ENCODE measurements around the gene ARL16. TPM values are rescaled to one million over a fixed set of nuclear protein-coding genes. Genes with fewer than 3 reads are reported as not detected.

Gene ARL16
- total RNA-seq, 1 experiment from 2014 or later = 49.8 TPM

DNA sequence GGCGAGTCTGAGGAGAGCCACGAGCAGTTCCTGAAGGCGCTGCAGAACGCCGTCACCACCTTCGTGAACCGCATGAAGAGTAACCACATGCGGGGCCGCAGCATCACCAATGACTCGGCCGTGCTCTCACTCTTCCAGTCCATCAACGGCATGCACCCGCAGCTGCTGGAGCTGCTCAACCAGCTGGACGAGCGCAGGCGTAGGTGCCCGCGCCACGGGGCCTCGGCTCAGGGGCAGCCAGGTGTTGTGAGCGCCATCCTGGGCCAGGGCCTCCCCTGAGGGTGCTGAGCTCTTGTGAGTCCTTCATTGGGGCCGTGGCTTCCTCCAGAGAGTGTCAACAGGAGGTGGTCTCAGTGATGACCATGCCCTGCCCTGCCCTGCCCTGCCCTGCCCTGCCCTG is 12.2 kb upstream of the ARL16 start:
- TF ChIP-seq, protein P1, sequence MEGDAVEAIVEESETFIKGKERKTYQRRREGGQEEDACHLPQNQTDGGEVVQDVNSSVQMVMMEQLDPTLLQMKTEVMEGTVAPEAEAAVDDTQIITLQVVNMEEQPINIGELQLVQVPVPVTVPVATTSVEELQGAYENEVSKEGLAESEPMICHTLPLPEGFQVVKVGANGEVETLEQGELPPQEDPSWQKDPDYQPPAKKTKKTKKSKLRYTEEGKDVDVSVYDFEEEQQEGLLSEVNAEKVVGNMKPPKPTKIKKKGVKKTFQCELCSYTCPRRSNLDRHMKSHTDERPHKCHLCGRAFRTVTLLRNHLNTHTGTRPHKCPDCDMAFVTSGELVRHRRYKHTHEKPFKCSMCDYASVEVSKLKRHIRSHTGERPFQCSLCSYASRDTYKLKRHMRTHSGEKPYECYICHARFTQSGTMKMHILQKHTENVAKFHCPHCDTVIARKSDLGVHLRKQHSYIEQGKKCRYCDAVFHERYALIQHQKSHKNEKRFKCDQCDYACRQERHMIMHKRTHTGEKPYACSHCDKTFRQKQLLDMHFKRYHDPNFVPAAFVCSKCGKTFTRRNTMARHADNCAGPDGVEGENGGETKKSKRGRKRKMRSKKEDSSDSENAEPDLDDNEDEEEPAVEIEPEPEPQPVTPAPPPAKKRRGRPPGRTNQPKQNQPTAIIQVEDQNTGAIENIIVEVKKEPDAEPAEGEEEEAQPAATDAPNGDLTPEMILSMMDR (IDR thresholded peaks at IDR 0.05; ENCODE audit: insufficient read depth in 1 of 2, low read depth in 1 of 2, low read length in 1 of 2, severe bottlenecking in 1 of 2, unreplicated experiment in 1 of 2) = no peak
- Mint-ChIP-seq H3K4me1 (ENCODE audit: low read depth, unreplicated experiment) (peaks cover 3% of the 10 kb centered on the region), H3K27ac (ENCODE audit: unreplicated experiment) (no peak overlapping the region), H3K36me3 (ENCODE audit: insufficient read depth, unreplicated experiment) (peaks cover 87% of the 10 kb centered on the region), H3K27me3 (ENCODE audit: insufficient read depth, unreplicated experiment) (no peaks in the 10 kb centered on the region), H3K4me3 (ENCODE audit: unreplicated experiment) (no peak overlapping the region), H3K9me3 (ENCODE audit: unreplicated experiment) (no peaks in the 10 kb centered on the region)
- Histone ChIP-seq H3K4me1 (no peaks in the 10 kb centered on the region), H3K4me3 (ENCODE audit: low read depth, low read length) (no peak overlapping the region), H3K36me3 (ENCODE audit: control insufficient read depth, insufficient read depth, low read length) (peaks cover 2% of the 10 kb centered on the region), H3K9me3 (no peaks in the 10 kb centered on the region), H3K27me3 (replicated peaks; ENCODE audit: control insufficient read depth, insufficient read depth, low read length) (no peaks in the 10 kb centered on the region)
- intact Hi-C loops (cut with micrococcal nuclease; ENCODE audit: unreplicated experiment) = no loop called here
- no TSS peak for BruUV-seq (replicated peaks)
- no peak for DNase-seq
- ChIA-PET CTCF (interaction anchor here (1.0 kb wide), 1 partner anchor 178 kb away, joined by 3 read pairs; no protein-coding TSS in a partner anchor), POLR2A (no interaction called here)

- H3K27me3 ChIP-seq (replicated peaks; ENCODE audit: control insufficient read depth, insufficient read depth, low read length) = no peaks in the 10 kb centered on the region
- POLR2A ChIA-PET = no interaction called here
- Mint-ChIP-seq H3K27ac (ENCODE audit: unreplicated experiment) (no peak overlapping the region), H3K4me3 (ENCODE audit: unreplicated experiment) (no peak overlapping the region), H3K9me3 (ENCODE audit: unreplicated experiment) (no peaks in the 10 kb centered on the region), H3K27me3 (ENCODE audit: insufficient read depth, unreplicated experiment) (no peaks in the 10 kb centered on the region), H3K4me1 (ENCODE audit: low read depth, unreplicated experiment) (no peaks in the 10 kb centered on the region), H3K36me3 (ENCODE audit: insufficient read depth, unreplicated experiment) (peaks cover 86% of the 10 kb centered on the region)
- no peak overlapping the region for H3K4me3 ChIP-seq (ENCODE audit: low read depth, low read length)
- BruUV-seq (replicated peaks) = no TSS peak
- H3K36me3 ChIP-seq (ENCODE audit: control insufficient read depth, insufficient read depth, low read length) = peaks cover 2% of the 10 kb centered on the region
- intact Hi-C loops (cut with micrococcal nuclease; ENCODE audit: unreplicated experiment) = no loop called here
- H3K9me3 ChIP-seq = no peaks in the 10 kb centered on the region
- DNase-seq = no peak
- TF ChIP-seq, protein P1 (IDR thresholded peaks at IDR 0.05; ENCODE audit: insufficient read depth in 1 of 2, low read depth in 1 of 2, low read length in 1 of 2, severe bottlenecking in 1 of 2, unreplicated experiment in 1 of 2) = no peak
- CTCF ChIA-PET = interaction anchor here (1.0 kb wide), 1 partner anchor 179 kb away, joined by 3 read pairs; no protein-coding TSS in a partner anchor
- H3K4me1 ChIP-seq = no peaks in the 10 kb centered on the region
These were observed 11.6 kb upstream of the ARL16 start for GRCh38 chr17:81695211-81695610.

DNA sequence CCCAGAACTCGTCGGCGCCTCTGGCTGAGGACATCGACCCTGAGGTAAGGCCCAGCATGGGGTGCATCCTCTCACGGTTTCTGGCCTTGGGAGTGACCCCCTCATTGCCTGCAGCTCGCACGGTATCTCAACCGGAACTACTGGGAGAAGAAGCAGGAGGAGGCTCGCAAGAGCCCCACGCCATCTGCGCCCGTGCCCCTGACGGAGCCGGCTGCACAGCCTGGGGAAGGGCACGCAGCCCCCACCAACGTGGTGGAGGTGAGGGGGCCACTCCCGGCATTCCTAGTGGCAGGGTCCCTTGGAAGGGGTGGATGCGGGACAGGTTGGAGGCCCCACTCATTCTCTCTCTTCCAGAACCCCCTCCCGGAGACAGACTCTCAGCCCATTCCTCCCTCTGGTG is 11.2 kb upstream of the ARL16 start:
- Mint-ChIP-seq H3K27ac (ENCODE audit: unreplicated experiment) (no peak overlapping the region), H3K9me3 (ENCODE audit: unreplicated experiment) (no peaks in the 10 kb centered on the region), H3K4me1 (ENCODE audit: low read depth, unreplicated experiment) (no peaks in the 10 kb centered on the region), H3K4me3 (ENCODE audit: unreplicated experiment) (no peak overlapping the region), H3K27me3 (ENCODE audit: insufficient read depth, unreplicated experiment) (no peaks in the 10 kb centered on the region), H3K36me3 (ENCODE audit: insufficient read depth, unreplicated experiment) (peaks cover 85% of the 10 kb centered on the region)
- TF ChIP-seq, protein P1 (IDR thresholded peaks at IDR 0.05; ENCODE audit: insufficient read depth in 1 of 2, low read depth in 1 of 2, low read length in 1 of 2, severe bottlenecking in 1 of 2, unreplicated experiment in 1 of 2) = no peak
- CTCF ChIA-PET = interaction anchor here (1.0 kb wide), 1 partner anchor 179 kb away, joined by 3 read pairs; no protein-coding TSS in a partner anchor
- POLR2A ChIA-PET = no interaction called here
- intact Hi-C loops (cut with micrococcal nuclease; ENCODE audit: unreplicated experiment) = no loop called here
- Histone ChIP-seq H3K36me3 (ENCODE audit: control insufficient read depth, insufficient read depth, low read length) (peaks cover 3% of the 10 kb centered on the region), H3K4me1 (no peaks in the 10 kb centered on the region), H3K4me3 (ENCODE audit: low read depth, low read length) (no peak overlapping the region), H3K27me3 (replicated peaks; ENCODE audit: control insufficient read depth, insufficient read depth, low read length) (no peaks in the 10 kb centered on the region), H3K9me3 (no peaks in the 10 kb centered on the region)
- no TSS peak for BruUV-seq (replicated peaks)
- DNase-seq = no peak
